Tibial nerve (tissue), 4 donors: ENCODE data around the gene BLNK. TPM values are rescaled to one million over a fixed set of nuclear protein-coding genes. Genes with fewer than 3 reads are reported as not detected.

Source experiments
- DNase-seq, 2 donors: peaks; one replicate each; pipeline ENCODE4 v3.0.0-alpha.2; 2019; ENCODE audit warnings: low spot score in 2 of 2
- H3K27ac ChIP-seq, 4 donors: fragments of 200-600 bp; sonication (generic) in 3 of 4; one replicate each; pipeline ENCODE4 v1.5.1; 2017 to 2019; ENCODE audit warnings: mild to moderate bottlenecking in 1 of 4
- H3K27me3 ChIP-seq, 2 donors: fragments of 200-600 bp; sonication (generic) in 1 of 2; one replicate each; pipeline versions ENCODE4 v1.5.1 to v1.6.0; 2017 to 2019
- H3K36me3 ChIP-seq, 3 donors: fragments of 200-600 bp; sonication (generic); one replicate each; pipeline ENCODE4 v1.5.1; 2018 to 2019
- H3K4me1 ChIP-seq, 4 donors: fragments of 200-600 bp; sonication (generic) in 3 of 4; one replicate each; pipeline ENCODE4 v1.5.1; 2017 to 2019
- H3K4me3 ChIP-seq, 4 donors: fragments of 200-600 bp; sonication (generic) in 3 of 4; one replicate each; pipeline ENCODE4 v1.5.1; 2017 to 2019; ENCODE audit warnings: mild to moderate bottlenecking in 1 of 4, moderate library complexity in 1 of 4
- H3K9me3 ChIP-seq, 4 donors: fragments of 200-600 bp; sonication (generic) in 3 of 4; one replicate each; pipeline ENCODE4 v1.5.1; 2017 to 2019
- EP300 ChIP-seq, 2 donors: sonication (generic); formaldehyde crosslinking; IDR thresholded peaks; one replicate each; pipeline ENCODE4 v1.6.1; 2017; ENCODE audit warnings: antibody characterized with exemption in 2 of 2, mild to moderate bottlenecking in 1 of 2
- POLR2A ChIP-seq, 2 donors: fragments of 450-650 bp; IDR thresholded peaks; one replicate each; pipeline ENCODE4 v1.6.1; 2017; ENCODE audit warnings: antibody characterized with exemption in 2 of 2, mild to moderate bottlenecking in 2 of 2, moderate library complexity in 2 of 2
- WGBS, 2 donors: methylation state at CpG; one replicate each; pipeline ENCODE4 v1.1.5; 2018; 5-methylcytosine and 5-hydroxymethylcytosine counted together
- total RNA-seq, 4 donors: library from RNA; depleted of rRNA; stranded (reverse); fragments of >200 nt; gene quantifications; one replicate each; pipeline ENCODE4 v1.1.0, GENCODE V29; 2016
- TF ChIP-seq, protein P1 (sequence below), 5 experiments: fragments of 200-600 bp in 3 of 5; fragments of 450-650 bp in 2 of 5; sonication (generic) in 3 of 5; IDR thresholded peaks; one replicate each; pipeline ENCODE4 v1.5.1; 2016 to 2019; ENCODE audit warnings: antibody characterized with exemption in 5 of 5, mild to moderate bottlenecking in 3 of 5, moderate library complexity in 2 of 5

Gene BLNK
- total RNA-seq, 4 donors from 2014 or later = 0.59 to 16.4 (median 6.4) TPM

DNA sequence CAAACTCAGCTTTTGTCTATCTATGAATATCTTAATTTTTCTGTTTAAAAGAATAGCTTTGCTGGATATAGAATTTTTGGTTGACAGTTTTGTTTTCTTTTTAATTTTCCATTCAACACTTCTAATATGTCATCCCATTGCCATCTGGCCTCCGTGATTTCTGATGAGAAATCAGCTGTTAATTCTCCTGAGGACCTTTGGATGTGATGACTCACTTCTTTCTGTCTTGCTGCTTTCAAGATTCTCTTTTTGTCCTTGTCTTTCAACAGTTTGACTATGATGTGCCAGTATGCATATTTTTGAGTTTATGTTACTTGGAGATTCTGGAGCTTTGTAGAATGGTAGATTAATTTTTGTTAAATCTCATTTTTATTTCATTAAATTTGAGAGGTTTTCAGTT lies 102.8 kb downstream of the BLNK start:
- Histone ChIP-seq H3K4me3 (no peak overlapping the region), H3K27me3 (no peaks in the 10 kb centered on the region), H3K4me1 (no peaks in the 10 kb centered on the region), H3K9me3 (peaks cover 0 to 76% (median 16%) of the 10 kb centered on the region in 4 donors), H3K27ac (no peak overlapping the region), H3K36me3 (peaks cover 0 to 30% (median 0%) of the 10 kb centered on the region in 3 donors)
- DNase-seq = no peak
- no peak for TF ChIP-seq EP300 (IDR thresholded peaks at IDR 0.05)
- TF ChIP-seq POLR2A (IDR thresholded peaks at IDR 0.05) = no peak
- TF ChIP-seq, protein P1, sequence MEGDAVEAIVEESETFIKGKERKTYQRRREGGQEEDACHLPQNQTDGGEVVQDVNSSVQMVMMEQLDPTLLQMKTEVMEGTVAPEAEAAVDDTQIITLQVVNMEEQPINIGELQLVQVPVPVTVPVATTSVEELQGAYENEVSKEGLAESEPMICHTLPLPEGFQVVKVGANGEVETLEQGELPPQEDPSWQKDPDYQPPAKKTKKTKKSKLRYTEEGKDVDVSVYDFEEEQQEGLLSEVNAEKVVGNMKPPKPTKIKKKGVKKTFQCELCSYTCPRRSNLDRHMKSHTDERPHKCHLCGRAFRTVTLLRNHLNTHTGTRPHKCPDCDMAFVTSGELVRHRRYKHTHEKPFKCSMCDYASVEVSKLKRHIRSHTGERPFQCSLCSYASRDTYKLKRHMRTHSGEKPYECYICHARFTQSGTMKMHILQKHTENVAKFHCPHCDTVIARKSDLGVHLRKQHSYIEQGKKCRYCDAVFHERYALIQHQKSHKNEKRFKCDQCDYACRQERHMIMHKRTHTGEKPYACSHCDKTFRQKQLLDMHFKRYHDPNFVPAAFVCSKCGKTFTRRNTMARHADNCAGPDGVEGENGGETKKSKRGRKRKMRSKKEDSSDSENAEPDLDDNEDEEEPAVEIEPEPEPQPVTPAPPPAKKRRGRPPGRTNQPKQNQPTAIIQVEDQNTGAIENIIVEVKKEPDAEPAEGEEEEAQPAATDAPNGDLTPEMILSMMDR (IDR thresholded peaks at IDR 0.05) = no peak
- WGBS, 2 donors = 75 to 97% methylated on average over 1 of the region's 1 CpG

DNA sequence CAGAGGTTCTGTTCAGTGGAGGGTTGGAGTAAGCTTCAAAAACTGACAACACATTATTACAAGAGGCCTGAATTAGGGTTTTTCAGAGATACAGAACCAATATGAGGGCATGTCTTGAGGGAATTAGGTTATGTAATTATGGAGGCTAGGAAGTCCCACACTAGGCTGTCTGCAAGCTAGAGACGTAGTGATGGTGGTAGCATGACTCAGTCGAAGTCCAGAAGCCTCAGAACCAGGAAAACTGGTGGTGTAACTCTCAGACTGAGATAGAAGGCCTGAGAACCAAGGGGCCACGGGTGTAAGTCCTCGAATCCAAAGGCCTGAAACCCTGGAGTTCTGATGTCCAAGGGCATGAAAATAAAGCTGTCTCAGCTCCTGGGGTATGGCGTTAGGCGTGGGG lies 105.6 kb downstream of the BLNK start:
- WGBS, 2 donors = 89 to 94% methylated on average over 6 of the region's 6 CpGs
- TF ChIP-seq, protein P1 (IDR thresholded peaks at IDR 0.05) = no peak
- no peak for TF ChIP-seq EP300 (IDR thresholded peaks at IDR 0.05)

DNA sequence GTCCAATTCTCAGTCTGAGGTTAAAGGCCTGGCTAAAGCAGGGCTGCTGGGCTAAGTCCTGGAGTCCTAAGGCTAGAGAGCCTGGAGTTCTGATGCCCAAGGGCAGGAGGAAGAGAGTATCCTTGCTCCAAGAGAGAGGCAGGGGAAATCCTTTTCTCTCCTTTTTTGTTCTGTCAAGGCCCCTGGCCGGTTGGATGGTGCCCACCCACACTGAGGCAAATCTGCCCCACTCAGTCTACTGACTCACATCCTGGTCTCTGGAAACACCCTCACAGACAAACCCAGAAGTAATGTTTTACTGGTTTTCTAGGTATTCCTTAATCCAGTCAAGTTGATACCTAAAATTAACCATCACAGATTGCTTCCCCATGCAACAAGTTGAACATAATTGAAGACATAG lies 118.3 kb downstream of the BLNK start:
- no peaks in the 10 kb centered on the region for H3K9me3 ChIP-seq
- H3K27ac ChIP-seq = no peak overlapping the region
- no peak overlapping the region for H3K4me3 ChIP-seq
- H3K36me3 ChIP-seq = peaks cover 7 to 87% (median 9%) of the 10 kb centered on the region in 3 donors
- WGBS, 2 donors = 67 to 87% methylated on average over 1 of the region's 1 CpG
- H3K27me3 ChIP-seq = no peaks in the 10 kb centered on the region
- H3K4me1 ChIP-seq = no peaks in the 10 kb centered on the region
- TF ChIP-seq POLR2A (IDR thresholded peaks at IDR 0.05) (no peak), EP300 (IDR thresholded peaks at IDR 0.05) (no peak)
- TF ChIP-seq, protein P1 (IDR thresholded peaks at IDR 0.05) = no peak
- no peak for DNase-seq

More for the DNA sequence above, 105.6 kb downstream of the BLNK start:
- no peaks in the 10 kb centered on the region for H3K4me1 ChIP-seq
- H3K9me3 ChIP-seq = peaks cover 0 to 52% (median 10%) of the 10 kb centered on the region in 4 donors
- no peak overlapping the region for H3K27ac ChIP-seq
- peaks cover 0 to 41% (median 0%) of the 10 kb centered on the region in 3 donors for H3K36me3 ChIP-seq
- no peak for DNase-seq
- no peak overlapping the region for H3K4me3 ChIP-seq
- no peaks in the 10 kb centered on the region for H3K27me3 ChIP-seq

DNA sequence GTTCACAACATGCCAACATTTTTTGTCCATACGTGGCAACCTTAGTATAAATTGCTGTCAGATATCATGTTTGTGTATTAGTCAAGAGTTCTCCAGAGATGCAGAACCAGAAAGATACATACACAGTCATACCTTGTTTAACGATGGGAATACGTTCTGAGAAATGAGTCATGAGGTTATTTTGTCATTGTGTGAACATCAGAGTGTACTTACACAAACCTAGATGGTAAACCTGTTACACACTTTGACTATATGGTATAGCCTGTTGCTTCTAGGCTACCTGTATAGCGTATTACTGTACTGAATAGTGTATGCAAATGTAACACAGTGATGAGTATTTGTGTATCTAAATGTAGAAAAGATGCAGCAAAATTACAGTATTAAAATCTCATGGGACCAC lies 118.9 kb downstream of the BLNK start:
- 93 to 97% methylated on average over 4 of the region's 4 CpGs for WGBS, 2 donors
- no peaks in the 10 kb centered on the region for H3K4me1 ChIP-seq
- peaks cover 7 to 87% (median 8%) of the 10 kb centered on the region in 3 donors for H3K36me3 ChIP-seq
- H3K9me3 ChIP-seq = no peaks in the 10 kb centered on the region
- H3K27me3 ChIP-seq = no peaks in the 10 kb centered on the region
- no peak overlapping the region for H3K27ac ChIP-seq
- TF ChIP-seq POLR2A (IDR thresholded peaks at IDR 0.05) (no peak), EP300 (IDR thresholded peaks at IDR 0.05) (no peak)
- TF ChIP-seq, protein P1 (IDR thresholded peaks at IDR 0.05) = no peak
- no peak for DNase-seq
- no peak overlapping the region for H3K4me3 ChIP-seq

Other genes with a start within 250 kb of the BLNK start
- gene CCNJ, start 228.0 kb downstream of the BLNK start, total RNA-seq = 1 to 10 TPM; 2.4 to 5.1 (median 4.7) TPM
- gene ZNF518A, start 141.3 kb downstream of the BLNK start, total RNA-seq = 10 to 100 TPM; 20.7 to 36.7 (median 25.7) TPM
- gene DNTT, start 32.9 kb upstream of the BLNK start, total RNA-seq = not detected
- not detected for gene OPALIN, start 87.4 kb upstream of the BLNK start, total RNA-seq
- gene TLL2, start 242.4 kb upstream of the BLNK start, total RNA-seq = 1 to 10 TPM in 1 of 4 donors, under 1 TPM in 3; 0.20 to 1.1 (median 0.66) TPM